ENCODE measurements around the gene RAB35.

GRCh38 chr12:120072472-120073249 lies 43.9 kb downstream of the RAB35 start:
- TF ChIP-seq MAX (IDR thresholded peaks at IDR 0.05) = no peak
- TF ChIP-seq EP300 (IDR thresholded peaks at IDR 0.05; ENCODE audit: borderline replicate concordance) = no peak

Data from Ishikawa (cell line).